IPS-NIHi7 (cell line): ENCODE data around the gene TACR2.

Source experiments
- DNase-seq: peaks from one replicate; pipeline ENCODE4 v3.0.0; 2012; ENCODE audit warnings: mixed read lengths; ENCODE audit errors: extremely low spot score

Gene TACR2

GRCh38 chr10:69374931-69375306 is 41.8 kb downstream of the TACR2 start:
- no peak for DNase-seq

GRCh38 chr10:69374242-69374641 is 42.5 kb downstream of the TACR2 start:
- no peak for DNase-seq

DNA sequence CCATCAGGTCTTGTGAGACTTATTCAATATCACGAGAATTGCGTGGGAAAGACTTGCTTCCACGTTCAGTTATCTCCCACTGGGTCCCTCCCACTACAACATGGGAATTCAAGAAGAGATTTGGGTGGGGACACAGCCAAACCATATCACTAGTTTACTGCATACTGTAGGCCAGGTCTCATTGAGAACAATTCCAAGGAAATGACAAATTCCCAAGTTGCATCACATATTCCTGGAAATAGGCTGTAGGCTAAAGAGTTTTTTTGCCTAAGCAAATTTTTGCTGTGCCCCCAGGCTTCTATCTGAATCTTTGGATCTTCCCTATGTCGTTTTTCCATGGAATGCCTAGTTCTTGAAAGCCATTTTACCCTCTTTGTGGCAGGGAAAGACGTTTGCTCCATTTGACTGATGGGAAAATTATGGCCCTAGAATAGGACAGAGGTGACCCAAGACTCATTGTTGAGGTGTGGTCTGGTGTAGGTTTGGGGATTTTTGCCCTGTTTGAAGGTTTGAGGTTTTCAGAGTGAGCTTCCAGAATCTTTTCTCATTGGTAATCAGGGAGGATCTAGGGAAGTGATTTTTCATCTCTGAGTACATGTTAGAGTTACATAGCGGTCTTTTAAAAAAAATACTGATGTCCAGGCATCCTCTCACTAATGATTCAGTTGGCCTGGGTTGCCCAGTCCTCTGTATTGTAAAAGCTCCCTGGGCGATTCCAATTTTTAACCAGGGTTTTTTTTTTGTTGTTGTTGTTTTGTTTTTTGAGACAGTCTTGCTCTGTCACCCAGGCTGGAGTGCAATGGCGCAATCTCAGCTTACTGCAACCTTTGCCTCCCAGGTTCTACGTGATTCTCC is 44.4 kb downstream of the TACR2 start:
- no peak for DNase-seq

DNA sequence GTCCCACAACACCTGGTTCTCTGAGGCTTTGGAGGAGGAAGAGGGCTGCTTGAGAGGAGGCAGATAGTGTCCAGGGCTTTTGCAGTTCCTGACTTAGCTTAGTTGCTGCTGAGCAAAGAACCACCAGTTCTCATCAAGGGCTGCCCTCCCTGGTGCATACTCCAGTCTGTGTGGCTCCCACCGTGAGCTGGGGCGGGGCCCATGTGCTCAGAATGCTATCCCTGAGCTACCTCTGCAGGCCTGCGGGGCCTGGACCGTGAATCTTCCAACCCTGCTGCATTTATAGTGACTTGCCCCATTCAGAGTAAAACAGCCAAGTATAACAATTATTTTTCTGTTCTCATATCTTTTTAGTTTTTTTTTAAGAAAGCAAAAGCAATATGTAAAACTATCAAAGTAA is 49.2 kb downstream of the TACR2 start:
- no peak for DNase-seq

GRCh38 chr10:69366738-69367137 is 50.0 kb downstream of the TACR2 start:
- DNase-seq, result no peak

DNA sequence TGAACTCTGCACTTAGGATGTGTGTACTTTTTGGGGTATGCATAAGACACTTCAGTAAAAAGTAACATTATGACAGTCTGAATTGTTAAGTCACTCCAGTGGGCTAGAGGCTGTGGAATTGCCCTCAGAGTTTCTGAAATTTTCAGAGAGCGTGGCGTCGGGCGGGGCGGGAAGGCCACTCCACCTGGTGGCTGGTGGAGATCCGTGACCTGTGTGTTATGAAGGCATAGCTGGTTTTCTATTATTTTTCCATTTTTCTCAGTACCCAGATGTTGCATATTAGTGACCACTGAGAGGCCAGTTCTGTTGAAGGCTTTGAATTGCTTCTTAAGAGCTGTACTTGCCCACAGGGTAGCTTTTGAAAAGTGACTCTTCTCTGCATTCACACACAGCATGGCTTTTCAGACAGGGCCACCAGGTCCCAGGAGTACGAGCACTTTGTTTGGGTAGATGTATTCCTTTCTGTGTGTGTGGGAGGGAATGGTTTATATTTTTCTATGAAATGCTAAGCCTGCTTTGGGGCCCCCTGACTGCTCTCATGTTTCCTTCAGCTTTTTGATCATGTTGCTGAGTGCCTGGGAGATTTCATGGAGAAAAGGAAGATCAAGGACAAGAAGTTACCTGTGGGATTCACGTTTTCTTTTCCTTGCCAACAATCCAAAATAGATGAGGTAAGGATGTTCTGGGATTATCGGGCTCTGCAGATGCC is 52.3 kb downstream of the TACR2 start:
- DNase-seq, result no peak

GRCh38 chr10:69363666-69364065 is 53.1 kb downstream of the TACR2 start:
- DNase-seq, result no peak

DNA sequence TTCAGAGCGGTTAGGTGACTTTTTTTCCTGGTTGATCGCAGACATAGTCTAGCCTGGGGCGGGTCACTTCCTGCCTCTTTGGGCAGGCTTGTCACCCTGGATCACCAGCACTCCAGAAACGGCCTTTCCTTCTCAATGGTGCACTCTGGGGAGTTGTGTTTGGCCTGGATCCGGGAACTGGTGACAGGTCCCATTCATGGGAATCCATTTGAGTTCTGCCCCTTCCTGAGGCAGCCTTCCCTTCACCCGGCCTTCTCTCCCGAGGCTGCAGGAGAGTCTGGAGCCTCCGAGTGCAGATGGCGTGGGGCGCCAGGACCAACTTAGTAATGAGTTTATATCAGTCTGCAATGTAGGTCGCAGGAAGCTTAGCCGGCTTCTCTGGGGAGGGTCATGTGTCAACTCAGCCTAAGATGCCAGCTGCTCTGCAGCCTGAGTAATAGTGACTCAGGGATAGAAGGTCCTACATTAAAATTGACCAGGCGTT is 54.2 kb downstream of the TACR2 start:
- DNase-seq, result no peak

- DNase-seq, result no peak
Observed at GRCh38 chr10:69361303-69361614, 55.5 kb downstream of the TACR2 start.

GRCh38 chr10:69360485-69361302 is 56.0 kb downstream of the TACR2 start:
- no peak for DNase-seq

GRCh38 chr10:69359594-69359993 is 57.1 kb downstream of the TACR2 start:
- no peak for DNase-seq

DNA sequence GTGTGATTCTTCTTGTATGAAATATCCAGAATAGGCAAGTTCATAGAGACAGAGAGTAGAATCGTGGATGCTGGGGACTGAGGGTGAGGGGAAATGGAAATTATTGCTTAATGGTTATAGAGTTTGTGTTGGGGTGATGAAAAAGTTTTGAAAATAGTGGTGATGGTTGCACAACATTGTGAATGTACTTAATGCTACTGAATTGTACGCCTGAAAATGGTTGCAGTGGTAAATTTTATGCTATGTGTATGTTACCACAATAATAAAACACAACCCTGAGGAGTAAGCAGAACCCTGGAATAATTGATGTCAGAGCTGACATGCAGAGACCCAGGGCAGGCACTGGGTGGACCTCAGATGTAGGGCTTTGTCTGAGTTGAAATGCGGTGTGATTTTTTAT is 57.6 kb downstream of the TACR2 start:
- DNase-seq, result no peak

- no peak for DNase-seq
Observed at GRCh38 chr10:69358148-69358795, 58.4 kb downstream of the TACR2 start.

DNA sequence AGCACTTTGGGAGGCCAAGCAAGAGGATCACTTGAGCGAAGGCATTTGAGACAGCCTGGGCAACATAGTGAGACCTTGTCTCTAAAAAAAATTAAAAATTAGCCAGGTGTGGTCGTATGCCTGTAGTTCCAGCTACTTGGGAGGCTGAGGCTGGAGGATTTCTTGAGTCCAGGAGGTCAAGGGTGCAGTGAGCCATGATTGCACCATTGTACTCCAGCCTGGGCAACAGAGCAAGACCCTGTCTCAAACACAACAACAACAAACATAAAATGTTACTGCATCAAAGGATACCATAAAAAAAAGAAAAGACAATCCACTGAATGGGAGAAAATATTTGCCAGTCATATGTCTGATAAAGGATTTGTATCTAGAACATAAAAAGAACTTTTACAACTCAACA is 60.5 kb downstream of the TACR2 start:
- no peak for DNase-seq

DNA sequence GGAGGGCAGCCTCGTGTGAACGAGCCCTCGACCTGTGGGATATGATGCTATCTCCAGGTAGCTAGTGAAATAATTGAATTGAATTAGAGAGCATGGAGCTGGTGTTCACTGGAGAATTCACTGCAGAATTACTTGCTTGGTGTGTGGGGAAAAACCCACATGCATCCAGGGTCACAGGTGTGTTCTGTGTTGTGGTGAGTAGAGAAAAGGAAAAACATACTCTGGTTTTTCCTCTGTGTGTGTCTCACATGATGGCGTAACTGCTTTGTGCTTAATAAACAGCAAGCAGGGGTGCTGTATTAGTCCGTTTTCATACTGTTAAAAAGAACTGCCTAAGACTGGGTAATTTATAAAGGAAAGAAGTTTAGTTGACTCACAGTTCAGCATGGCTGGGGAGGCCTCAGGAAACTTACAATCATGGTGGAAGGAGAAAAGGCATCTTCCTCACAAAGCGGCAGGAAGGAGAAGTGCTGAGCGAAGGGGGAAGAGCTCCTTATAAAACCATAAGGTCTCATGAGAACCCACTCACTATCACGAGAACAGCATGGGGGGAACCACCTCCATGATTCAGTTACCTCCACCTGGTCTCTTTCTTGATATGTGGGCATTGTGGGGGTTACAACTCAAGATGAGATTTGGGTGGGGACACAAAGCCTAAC is 62.6 kb downstream of the TACR2 start:
- DNase-seq, result no peak
